DND-41 (cell line): ENCODE results near the gene MGAT4B.

Source experiments
- ATAC-seq: fragments of 200-7000 bp; cut with Tn5 transposase; 3 replicates; pipeline ENCODE4 v1.9.1; 2021; ENCODE audit warnings: low read depth; ENCODE audit not compliant: insufficient read depth
- DNase-seq: peaks from one replicate; pipeline ENCODE4 v3.0.0-alpha.2; 2020
- H2AFZ ChIP-seq: 2 replicates; pipeline ENCODE4 v1.6.0; 2012; ENCODE audit warnings: low read depth, low read length
- H3K27ac ChIP-seq: 2 replicates; pipeline ENCODE4 v1.5.1; 2012; ENCODE audit warnings: low read length, inconsistent platforms
- H3K27me3 ChIP-seq: fragments of 200-600 bp; sonication (generic); 2 replicates; pipeline ENCODE4 v1.6.0; 2012; ENCODE audit warnings: low read length, mild to moderate bottlenecking, inconsistent platforms; ENCODE audit not compliant: insufficient read depth, poor library complexity
- H3K36me3 ChIP-seq: 2 replicates; pipeline ENCODE4 v1.5.1; 2012; ENCODE audit warnings: low read length, inconsistent platforms; ENCODE audit not compliant: insufficient read depth
- H3K4me1 ChIP-seq: 2 replicates; pipeline ENCODE4 v1.5.1; 2012; ENCODE audit warnings: mild to moderate bottlenecking, low read length; ENCODE audit not compliant: insufficient read depth
- H3K4me2 ChIP-seq: 2 replicates; pipeline ENCODE4 v1.6.0; 2012; ENCODE audit warnings: mild to moderate bottlenecking, moderate library complexity, low read length, inconsistent platforms; ENCODE audit not compliant: insufficient read depth
- H3K4me3 ChIP-seq, 2 experiments: fragments of 200-600 bp in 1 of 2; shearing (Covaris generic) in 1 of 2; 2 replicates each; pipeline ENCODE4 v1.5.1; 2012 to 2016; ENCODE audit warnings: inconsistent platforms in 2 of 2, low read length in 2 of 2, mild to moderate bottlenecking in 2 of 2, low read depth in 1 of 2, moderate library complexity in 1 of 2
- H3K79me2 ChIP-seq: 2 replicates; pipeline ENCODE4 v1.6.0; 2012; ENCODE audit warnings: low read length, inconsistent platforms; ENCODE audit not compliant: insufficient read depth
- H3K9ac ChIP-seq: 2 replicates; pipeline ENCODE4 v1.6.0; 2012; ENCODE audit warnings: low read depth, mild to moderate bottlenecking, inconsistent platforms, low read length, moderate library complexity
- H3K9me3 ChIP-seq: 2 replicates; pipeline ENCODE4 v1.5.1; 2012; ENCODE audit warnings: low read length, moderate library complexity, mild to moderate bottlenecking, inconsistent platforms; ENCODE audit not compliant: insufficient read depth, severe bottlenecking
- H4K20me1 ChIP-seq: 2 replicates; pipeline ENCODE4 v1.6.0; 2012; ENCODE audit warnings: low read length; ENCODE audit not compliant: insufficient read depth
- CTCF ChIP-seq: IDR thresholded peaks from 2 replicates; pipeline ENCODE4 v1.5.1; 2012; ENCODE audit warnings: borderline replicate concordance, low read length, moderate library complexity, mild to moderate bottlenecking; ENCODE audit not compliant: poor library complexity, severe bottlenecking; ENCODE audit errors: extremely low read depth
- EZH2 ChIP-seq: IDR thresholded peaks from 3 replicates; pipeline ENCODE4 v1.6.1; 2012; ENCODE audit warnings: borderline replicate concordance, low read depth, mild to moderate bottlenecking, moderate library complexity, low read length, inconsistent platforms; ENCODE audit not compliant: severe bottlenecking

MGAT4B gene

GRCh38 chr5:179796877-179797608, 9.6 kb downstream of the MGAT4B start:
- Histone ChIP-seq H3K9ac (no peak overlapping the region), H2AFZ (no peak overlapping the region), H4K20me1 (peaks cover 13% of the 10 kb centered on the region), H3K9me3 (no peaks in the 10 kb centered on the region), H3K4me1 (peaks cover 24% of the 10 kb centered on the region), H3K36me3 (peaks cover 46% of the 10 kb centered on the region), H3K79me2 (no peaks in the 10 kb centered on the region), H3K4me2 (peak overlapping the region; percentile 82; the same call in 1 of the 2 replicates), H3K4me3 (no peak overlapping the region), H3K27ac (no peak overlapping the region), H3K27me3 (no peaks in the 10 kb centered on the region)
- DNase-seq (no peak), ATAC-seq (no peak)
- TF ChIP-seq CTCF (no peak), EZH2 (no peak)

DNA sequence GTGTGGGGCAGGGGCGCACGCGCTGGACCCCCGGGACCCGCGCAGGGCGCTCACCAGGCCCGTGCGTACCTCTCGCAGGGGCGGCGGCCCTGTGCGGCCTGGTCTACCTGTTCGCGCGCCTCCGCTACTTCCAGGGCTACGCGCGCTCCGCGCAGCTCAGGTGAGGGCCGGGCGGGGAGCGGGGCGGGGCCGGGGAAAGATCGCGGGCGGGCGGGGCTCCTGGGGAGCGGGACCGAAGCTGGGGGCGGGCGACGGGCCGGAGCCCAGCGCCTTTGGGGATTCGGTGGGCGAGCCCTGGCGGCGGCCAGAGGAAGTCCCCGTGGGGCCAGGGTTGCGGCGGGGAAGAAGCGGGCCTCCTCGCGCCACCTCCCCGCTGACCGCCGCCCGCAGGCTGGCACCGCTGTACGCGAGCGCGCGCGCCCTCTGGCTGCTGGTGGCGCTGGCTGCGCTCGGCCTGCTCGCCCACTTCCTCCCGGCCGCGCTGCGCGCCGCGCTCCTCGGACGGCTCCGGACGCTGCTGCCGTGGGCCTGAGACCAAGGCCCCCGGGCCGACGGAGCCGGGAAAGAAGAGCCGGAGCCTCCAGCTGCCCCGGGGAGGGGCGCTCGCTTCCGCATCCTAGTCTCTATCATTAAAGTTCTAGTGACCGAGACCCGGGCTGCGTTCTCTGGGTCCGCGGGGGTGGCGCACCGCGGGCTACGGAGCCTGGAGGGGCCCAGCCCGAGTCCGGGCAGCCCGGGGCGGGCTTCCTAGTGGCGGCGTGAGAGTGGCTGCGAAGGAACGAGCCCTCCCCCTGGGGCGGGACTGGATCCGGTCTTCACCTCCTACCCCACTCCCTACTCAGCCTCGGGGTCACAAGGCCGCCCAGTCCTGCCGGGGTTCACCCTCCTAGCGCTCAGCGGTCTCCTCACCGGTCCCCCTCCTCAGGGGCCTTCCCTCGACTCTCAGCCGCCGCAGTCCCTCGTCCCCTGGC, 10.5 kb downstream of the MGAT4B start:
- Histone ChIP-seq H3K4me1 (peaks cover 24% of the 10 kb centered on the region), H3K4me3 (peak overlapping the region in 1 of 2 experiments; percentile 59; a peak in 2 of 4 replicates), H3K79me2 (no peaks in the 10 kb centered on the region), H2AFZ (peak overlapping the region; percentile 62), H3K36me3 (peaks cover 43% of the 10 kb centered on the region), H3K9me3 (no peaks in the 10 kb centered on the region), H3K9ac (peak overlapping the region; percentile 52), H3K4me2 (peak overlapping the region; percentile 82), H3K27ac (no peak overlapping the region), H4K20me1 (peaks cover 13% of the 10 kb centered on the region), H3K27me3 (no peaks in the 10 kb centered on the region)
- peak; percentile 54 for DNase-seq
- peak; percentile 77 for ATAC-seq
- TF ChIP-seq CTCF (peak; percentile 78), EZH2 (no peak)

DNA sequence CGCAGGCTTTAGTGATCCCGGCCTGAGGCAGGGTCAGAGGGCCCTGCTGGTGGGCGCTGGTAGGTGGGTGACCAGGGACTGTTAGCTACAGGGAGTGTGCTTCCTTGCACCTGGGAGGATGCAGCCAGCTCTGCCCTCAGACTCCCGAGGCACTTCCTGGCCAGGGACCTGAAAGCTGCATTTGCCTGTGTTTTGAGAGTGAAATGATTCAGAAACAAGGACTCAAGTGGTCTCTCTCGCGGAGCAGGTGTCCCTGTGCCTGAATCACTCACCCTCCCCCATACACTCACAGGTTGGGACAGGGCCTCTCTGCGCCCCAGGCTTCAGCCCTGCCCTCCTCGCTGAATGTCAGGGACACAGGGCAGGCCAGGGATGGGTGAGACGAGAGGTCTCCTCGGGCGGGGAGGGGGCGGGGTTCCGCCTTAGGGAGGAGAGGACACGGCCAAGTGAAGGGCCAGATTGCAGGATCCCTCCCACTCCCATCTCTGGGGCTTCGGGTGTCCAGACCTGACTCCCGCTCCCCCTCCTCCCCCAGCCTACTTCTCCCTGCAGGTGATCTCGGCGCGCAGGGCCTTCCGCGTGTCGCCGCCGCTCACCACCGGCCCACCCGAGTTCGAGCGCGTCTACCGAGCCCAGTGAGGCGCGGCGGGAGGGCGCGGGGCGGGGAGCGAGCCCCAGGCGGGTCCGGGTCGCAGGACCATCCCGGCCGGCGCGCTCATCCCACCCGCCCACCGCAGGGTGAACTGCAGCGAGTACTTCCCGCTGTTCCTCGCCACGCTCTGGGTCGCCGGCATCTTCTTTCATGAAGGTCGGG, 11.4 kb downstream of the MGAT4B start:
- peaks cover 24% of the 10 kb centered on the region for H3K4me1 ChIP-seq
- no peaks in the 10 kb centered on the region for H3K79me2 ChIP-seq
- H3K4me3 ChIP-seq = peak overlapping the region in 1 of 2 experiments; percentile 59; a peak in 2 of 4 replicates
- H3K4me2 ChIP-seq = peak overlapping the region; percentile 82
- no peaks in the 10 kb centered on the region for H3K27me3 ChIP-seq
- TF ChIP-seq CTCF = no peak
- no peak for TF ChIP-seq EZH2
- 0 out of 3 replicates have a peak, but pooled peaks have one; percentile 1 for ATAC-seq
- H2AFZ ChIP-seq = peak overlapping the region; percentile 62
- no peak for DNase-seq
- H4K20me1 ChIP-seq = peaks cover 13% of the 10 kb centered on the region
- no peaks in the 10 kb centered on the region for H3K9me3 ChIP-seq
- peak overlapping the region; percentile 52; the same call in 1 of the 2 replicates for H3K9ac ChIP-seq
- no peak overlapping the region for H3K27ac ChIP-seq
- H3K36me3 ChIP-seq = peaks cover 35% of the 10 kb centered on the region
